HG03039 (cell line): Measurements from ENCODE around the gene IL22RA2.

Experiments
- ATAC-seq: cut with Tn5 transposase; IDR thresholded peaks from one replicate; pipeline ENCODE4 v1.9.1; 2021; ENCODE audit warnings: mild to moderate bottlenecking, moderate library complexity; ENCODE audit not compliant: unreplicated experiment

IL22RA2 gene

DNA sequence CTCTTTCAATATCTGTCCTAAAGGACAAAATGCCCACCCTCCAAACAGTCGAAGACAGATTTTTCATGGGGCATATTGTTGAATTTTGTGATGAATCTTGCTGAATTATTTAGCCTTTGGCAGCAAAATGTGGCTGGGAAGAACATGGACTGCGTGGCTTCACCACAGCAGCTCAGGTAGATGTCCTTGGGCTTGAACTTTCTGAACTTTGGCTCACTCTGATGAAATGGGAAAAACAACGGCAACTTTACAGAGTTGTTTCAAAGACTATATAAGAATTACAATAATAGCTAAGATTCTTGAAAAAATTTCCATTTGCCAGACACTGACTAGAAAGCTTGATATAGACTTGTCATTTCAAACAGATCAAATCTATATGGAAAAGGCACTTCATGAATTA is 75.9 kb downstream of the IL22RA2 start:
- no peak for ATAC-seq

GRCh38 chr6:137097057-137097456 is 76.4 kb downstream of the IL22RA2 start:
- peak; percentile 32 for ATAC-seq

DNA sequence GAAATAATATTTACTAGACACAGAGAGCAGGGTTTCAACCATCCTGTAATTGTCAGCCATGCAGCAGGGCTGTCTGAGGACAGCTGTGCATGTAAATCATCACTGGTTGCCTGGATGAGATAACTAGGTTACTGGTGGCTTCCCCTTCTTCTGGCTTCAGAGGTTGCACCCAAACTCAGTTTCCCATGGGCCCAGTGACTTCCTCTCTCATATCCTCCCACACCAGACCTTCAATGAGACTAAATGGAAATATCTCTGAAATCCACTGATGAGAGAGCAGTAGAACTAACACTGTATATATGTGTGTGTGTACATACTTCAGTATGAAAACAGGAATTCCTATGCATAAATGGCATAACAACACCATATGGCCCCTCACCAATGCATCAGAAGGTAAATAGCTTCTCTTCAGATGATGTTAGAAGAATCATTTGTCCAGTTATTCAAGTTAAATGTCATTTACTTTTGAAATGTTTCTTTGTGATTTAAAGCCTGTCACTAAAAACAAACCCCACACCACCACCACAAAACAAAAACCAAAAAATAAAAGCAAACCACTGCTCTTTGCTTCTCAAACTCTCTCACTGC is 77.7 kb downstream of the IL22RA2 start:
- ATAC-seq = peak; percentile 83

GRCh38 chr6:137095093-137095492 is 78.4 kb downstream of the IL22RA2 start:
- no peak for ATAC-seq

- no peak for ATAC-seq
These were observed 78.9 kb downstream of the IL22RA2 start for GRCh38 chr6:137094411-137095008.
